Body of pancreas (tissue), 4 donors: ENCODE results near the gene VMAC.

Experiments used
- CTCF ChIP-seq, 7 experiments: fragments of 450-650 bp in 4 of 7; fragments of 200-600 bp in 3 of 7; sonication (generic) in 3 of 7; IDR thresholded peaks; one replicate each; pipeline ENCODE4 v1.5.1; 2016 to 2019; ENCODE audit warnings: antibody characterized with exemption in 7 of 7
- POLR2A ChIP-seq, 3 donors: fragments of 450-650 bp; IDR thresholded peaks; one replicate each; pipeline ENCODE4 v1.6.1; 2016; ENCODE audit warnings: antibody characterized with exemption in 3 of 3, mild to moderate bottlenecking in 2 of 3

GRCh38 chr19:5893296-5893903 is 11.3 kb upstream of the VMAC start:
- no peak for TF ChIP-seq POLR2A (IDR thresholded peaks at IDR 0.05)
- TF ChIP-seq CTCF (IDR thresholded peaks at IDR 0.05), result no peak
